Right hindlimb (tissue), 1 donor: ENCODE measurements around the gene SPAG17.
A peak's percentile ranks its signal among the peaks of the same experiment; 100 is the strongest.

Experiments
- DNase-seq: peaks from one replicate; pipeline ENCODE4 v3.0.0-alpha.2; 2018

Gene SPAG17

GRCh38 chr1:118049981-118050380 is 135.0 kb downstream of the SPAG17 start:
- no peak for DNase-seq

GRCh38 chr1:118047650-118048224 is 137.3 kb downstream of the SPAG17 start:
- DNase-seq, result no peak

GRCh38 chr1:118047006-118047649 is 137.9 kb downstream of the SPAG17 start:
- DNase-seq, result no peak

- DNase-seq, result no peak
Measured at GRCh38 chr1:118043624-118044023, 141.4 kb downstream of the SPAG17 start.

- DNase-seq, result no peak
Measured at GRCh38 chr1:118042501-118042900, 142.5 kb downstream of the SPAG17 start.

GRCh38 chr1:118039170-118039569 is 145.9 kb downstream of the SPAG17 start:
- no peak for DNase-seq

DNA sequence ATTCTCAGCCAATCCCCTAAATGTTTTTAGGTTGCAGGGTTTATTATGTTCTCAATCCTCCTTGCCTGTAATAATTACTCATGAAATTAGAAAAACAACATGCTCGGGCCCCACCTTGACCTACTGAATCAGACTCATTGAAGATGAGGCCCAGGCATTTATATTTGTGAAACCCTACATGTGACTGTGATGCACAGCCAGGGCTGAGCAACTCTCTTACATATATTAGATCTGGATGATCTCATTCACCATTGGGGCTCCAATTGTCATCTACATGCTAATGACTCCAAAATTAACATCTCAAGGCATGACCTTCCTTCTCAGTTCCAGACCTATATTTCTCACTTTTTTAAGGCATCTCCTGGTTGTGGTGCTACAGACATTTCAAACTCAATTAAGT is 152.1 kb downstream of the SPAG17 start:
- DNase-seq, result no peak

DNA sequence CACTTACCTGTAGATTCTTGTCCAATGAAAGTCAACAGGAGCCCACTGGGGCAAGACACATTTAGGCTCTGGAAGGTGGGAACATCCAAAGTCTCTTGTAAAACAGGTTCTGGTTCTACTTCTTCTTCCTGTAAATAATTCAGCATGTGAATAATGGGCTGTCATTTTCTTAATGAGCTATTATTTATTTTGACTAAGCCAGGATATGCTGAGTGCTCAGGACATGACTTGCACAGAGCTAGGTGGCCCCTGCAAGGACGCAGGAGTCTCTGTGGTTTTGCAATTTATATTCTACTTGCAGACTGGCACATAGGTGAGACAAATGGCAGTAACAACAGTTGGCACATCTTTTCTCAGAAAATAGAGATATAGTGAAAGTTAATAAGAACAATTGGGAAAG is 156.8 kb downstream of the SPAG17 start:
- DNase-seq, result no peak

- peak; percentile 23 for DNase-seq
Measured at GRCh38 chr1:118023199-118023598, 161.8 kb downstream of the SPAG17 start.

GRCh38 chr1:118021668-118022067 is 163.4 kb downstream of the SPAG17 start:
- no peak for DNase-seq

DNA sequence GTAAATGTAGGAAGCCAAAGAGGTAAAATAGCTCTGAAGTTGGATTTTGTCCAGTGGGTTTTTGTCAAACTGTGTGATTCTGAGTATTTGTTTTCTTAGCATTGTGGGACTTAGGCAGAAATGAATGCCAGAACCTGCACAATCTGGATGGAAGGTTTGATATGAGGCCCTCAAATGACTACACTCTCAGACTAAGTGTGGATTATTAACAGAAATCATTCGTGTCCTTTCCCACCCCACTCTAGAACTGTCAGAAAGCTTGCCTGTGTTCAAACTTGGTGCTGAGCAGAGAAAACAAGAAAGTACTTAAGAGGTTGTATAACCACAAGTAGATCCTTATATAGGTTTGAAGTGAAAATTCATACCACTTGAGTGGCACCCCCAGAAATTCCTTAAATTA is 167.0 kb downstream of the SPAG17 start:
- DNase-seq, result no peak

DNA sequence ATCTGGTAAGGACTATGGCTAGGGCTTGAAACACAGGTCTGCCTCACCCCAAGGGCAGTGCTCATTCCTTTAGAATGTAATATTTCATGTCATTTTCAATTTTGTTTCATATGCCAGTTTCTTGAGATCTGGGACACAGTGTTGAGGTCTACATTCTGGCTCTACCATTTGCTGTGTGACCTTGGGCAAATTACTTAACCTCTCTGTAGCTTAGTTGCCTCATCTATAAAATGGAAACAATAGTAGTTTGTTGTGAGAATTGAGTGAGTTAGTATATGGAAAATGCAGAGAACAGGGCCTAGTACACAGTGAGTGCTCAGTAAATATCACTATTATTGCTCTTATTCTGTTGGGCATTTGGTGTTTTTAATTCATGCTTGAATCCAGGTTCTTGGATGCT is 171.1 kb downstream of the SPAG17 start:
- DNase-seq, result no peak

- DNase-seq, result no peak
Measured at GRCh38 chr1:118013336-118013735, 171.7 kb downstream of the SPAG17 start.

- no peak for DNase-seq
Measured at GRCh38 chr1:118012515-118013124, 172.4 kb downstream of the SPAG17 start.

DNA sequence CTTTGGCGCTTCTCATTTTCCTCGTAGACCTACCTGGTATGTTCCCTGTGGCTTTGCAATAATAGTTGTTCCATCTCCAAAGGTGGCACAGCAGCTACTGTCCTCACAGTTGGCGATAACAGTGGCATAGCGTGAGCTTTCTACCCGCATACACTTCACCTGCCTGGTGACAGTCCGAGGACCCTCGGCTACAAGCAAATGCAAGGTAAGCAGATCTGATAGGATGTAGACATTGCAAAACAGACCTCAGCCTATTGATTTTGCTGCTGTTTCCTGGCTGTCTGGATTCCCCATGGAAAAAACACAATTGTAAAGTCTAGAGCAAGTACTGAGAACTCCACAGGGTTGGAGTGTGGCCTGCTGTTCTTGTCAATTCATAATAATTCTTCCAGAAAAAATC is 177.0 kb downstream of the SPAG17 start:
- DNase-seq, result no peak

- no peak for DNase-seq
Measured at GRCh38 chr1:118007391-118007790, 177.6 kb downstream of the SPAG17 start.

DNA sequence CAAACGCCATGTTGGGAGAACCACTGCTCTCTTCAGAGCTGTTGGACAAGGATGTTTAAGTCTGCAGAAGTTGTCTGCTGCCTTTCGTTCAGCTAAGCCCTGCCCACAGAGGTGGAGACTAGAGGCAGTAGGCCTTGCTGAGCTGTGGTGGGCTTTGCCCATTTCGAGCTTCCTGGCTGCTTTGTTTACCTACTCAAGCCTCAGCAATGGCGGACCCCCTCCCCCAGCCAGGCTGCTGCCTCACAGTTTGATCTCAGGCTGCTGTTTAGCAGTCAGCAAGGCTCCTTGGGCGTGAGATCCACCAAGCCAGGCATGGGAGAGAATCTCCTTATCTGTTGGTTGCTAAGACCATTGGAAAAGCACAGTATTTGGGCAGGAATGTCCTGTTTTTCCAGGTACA is 180.7 kb downstream of the SPAG17 start:
- DNase-seq, result no peak

GRCh38 chr1:117985973-117986372 is 199.1 kb downstream of the SPAG17 start:
- DNase-seq, result no peak

DNA sequence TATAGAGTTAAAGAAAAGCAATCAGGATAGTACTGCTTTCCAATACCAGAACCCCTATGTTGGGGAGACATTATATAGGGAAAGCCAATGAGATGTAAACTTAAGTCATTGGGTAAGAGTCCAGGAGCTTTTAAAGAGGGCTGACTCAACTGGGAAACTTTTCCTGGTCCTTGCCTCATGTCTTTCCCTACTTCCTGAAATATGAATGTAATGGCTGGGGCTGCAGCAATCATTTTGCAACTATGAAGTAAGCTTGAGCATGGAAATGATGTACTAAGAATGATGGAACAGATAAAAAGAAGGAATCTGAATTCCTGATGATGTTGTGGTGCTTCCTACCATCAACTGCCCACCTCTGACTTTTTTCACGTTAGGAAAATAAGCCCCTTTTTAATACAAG is 199.8 kb downstream of the SPAG17 start:
- no peak for DNase-seq

GRCh38 chr1:117981455-117982192 is 203.4 kb downstream of the SPAG17 start:
- no peak for DNase-seq

- no peak for DNase-seq
Measured at GRCh38 chr1:117976381-117976780, 208.6 kb downstream of the SPAG17 start.

- no peak for DNase-seq
Measured at GRCh38 chr1:117971777-117972176, 213.3 kb downstream of the SPAG17 start.

DNA sequence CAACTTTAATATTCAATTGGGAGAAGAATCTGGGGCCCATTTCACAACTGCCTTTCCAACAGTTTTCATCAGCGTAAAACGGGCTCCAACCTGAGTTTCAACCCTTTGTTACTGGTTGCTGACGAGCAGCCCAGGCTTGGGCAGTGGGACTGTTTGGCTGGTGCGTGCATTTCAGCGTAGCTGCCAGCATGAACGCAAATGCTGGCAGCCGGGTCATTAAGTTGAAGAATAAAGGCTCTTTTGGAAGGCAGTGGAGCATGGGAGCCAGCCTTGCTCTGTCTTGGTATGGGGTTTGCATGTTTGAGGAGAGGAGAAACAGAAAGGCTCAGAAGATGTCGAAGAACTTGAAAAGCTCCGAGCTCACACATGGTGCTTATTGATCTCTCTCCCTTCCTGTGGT is 214.8 kb downstream of the SPAG17 start:
- peak; percentile 23 for DNase-seq

DNA sequence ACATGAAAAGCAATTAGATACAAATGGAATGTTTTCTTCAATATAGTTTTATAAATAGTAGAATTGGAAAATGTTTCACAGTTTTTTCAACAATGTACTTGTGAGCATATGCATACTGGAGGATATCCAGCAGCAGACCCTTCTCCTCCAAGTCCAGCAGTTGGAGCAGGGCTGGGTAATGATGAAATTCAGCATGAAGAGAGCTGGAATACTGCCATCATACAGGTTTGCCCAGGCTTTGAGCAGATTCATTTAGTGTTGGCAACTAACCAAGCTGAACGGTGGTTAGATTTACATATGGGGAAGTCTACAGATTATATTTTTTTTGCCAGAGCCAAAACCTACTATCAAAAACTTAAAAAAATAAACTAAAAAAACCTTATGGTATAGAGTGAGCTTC is 217.1 kb downstream of the SPAG17 start:
- DNase-seq, result peak; percentile 45
